Pulmonary artery endothelial cell (primary cell): ENCODE results near the gene CHN1. TPM values are rescaled to one million over a fixed set of nuclear protein-coding genes. Genes with fewer than 3 reads are reported as not detected.

ENCODE experiments used
- DNase-seq: peaks from one replicate; pipeline ENCODE4 v3.0.0-alpha.2; 2011; ENCODE audit warnings: low read depth, low spot score
- total RNA-seq: library from RNA; depleted of rRNA; stranded (reverse); fragments of >200 nt; gene quantifications from 2 replicates; pipeline ENCODE4 v1.2.3, GENCODE V29; 2014

Gene CHN1, protein sequence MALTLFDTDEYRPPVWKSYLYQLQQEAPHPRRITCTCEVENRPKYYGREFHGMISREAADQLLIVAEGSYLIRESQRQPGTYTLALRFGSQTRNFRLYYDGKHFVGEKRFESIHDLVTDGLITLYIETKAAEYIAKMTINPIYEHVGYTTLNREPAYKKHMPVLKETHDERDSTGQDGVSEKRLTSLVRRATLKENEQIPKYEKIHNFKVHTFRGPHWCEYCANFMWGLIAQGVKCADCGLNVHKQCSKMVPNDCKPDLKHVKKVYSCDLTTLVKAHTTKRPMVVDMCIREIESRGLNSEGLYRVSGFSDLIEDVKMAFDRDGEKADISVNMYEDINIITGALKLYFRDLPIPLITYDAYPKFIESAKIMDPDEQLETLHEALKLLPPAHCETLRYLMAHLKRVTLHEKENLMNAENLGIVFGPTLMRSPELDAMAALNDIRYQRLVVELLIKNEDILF
- total RNA-seq = 17.3 and 17.7 TPM in 2 replicates

DNA sequence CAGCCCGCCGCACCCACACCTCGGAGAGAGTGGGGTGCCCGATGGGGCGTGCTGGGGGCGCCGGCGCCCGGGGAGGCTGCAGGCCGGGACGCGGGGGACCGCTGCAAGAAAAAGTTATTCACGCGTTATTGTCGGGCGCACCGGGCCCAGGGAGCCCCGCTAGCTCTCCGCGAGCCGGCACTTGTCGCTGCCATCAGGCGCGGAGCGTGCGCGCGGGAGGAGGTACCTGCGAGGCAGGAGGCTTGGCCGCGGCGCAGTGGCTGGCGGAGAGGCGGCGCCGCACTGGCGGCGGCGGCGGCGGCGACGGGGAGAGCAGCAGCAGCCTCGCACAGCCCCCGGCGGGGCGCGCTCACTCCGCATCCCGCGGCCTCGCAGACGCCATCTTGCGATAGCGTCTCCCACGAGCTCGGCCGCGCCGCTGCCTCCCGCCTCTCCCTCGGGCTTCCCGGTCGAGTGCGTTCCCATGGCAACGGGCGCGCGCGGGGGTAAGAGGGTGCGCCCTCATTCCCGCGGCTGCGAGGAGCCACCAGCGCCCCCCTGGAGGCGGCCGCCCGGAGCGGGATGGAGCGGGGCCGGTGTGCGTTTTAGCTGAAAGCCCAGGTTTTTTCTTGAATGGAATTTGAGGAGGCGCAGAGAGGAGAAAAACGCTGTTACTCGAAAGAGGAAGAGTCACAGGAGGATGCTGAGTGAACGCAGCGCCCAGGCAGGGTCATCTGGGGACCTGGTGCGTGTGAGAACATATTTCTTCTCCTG is at the start of gene CHN1:
Gene CHN1 (minus strand): TSS at position 402 of the 753 bp plus-strand sequence. CDS start 469 bp downstream, outside the sequence.
- peak; percentile 37 for DNase-seq

GRCh38 chr2:175054340-175054739 is 49.2 kb upstream of the CHN1 start:
- DNase-seq = no peak

DNA sequence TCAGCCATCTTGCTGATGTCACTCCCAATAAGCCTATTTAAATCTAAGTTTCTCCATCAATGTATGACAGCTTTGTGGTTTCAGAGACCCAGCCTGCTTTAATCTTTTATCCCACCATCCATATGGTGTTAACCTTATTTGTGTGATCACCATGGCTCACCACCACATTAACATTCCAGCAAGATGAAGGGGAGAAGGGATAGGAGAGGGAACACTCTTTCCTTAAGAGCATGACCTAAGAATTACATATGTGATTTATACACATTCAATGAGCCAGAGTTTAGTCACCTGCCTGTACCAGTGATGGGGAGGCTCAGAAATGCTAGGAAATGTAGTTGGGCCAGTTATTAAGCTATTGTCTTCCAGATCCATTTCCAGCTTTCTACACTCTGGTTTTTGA is 44.5 kb upstream of the CHN1 start:
- no peak for DNase-seq

- DNase-seq = no peak
Observed at GRCh38 chr2:175048275-175048674, 43.1 kb upstream of the CHN1 start.

DNA sequence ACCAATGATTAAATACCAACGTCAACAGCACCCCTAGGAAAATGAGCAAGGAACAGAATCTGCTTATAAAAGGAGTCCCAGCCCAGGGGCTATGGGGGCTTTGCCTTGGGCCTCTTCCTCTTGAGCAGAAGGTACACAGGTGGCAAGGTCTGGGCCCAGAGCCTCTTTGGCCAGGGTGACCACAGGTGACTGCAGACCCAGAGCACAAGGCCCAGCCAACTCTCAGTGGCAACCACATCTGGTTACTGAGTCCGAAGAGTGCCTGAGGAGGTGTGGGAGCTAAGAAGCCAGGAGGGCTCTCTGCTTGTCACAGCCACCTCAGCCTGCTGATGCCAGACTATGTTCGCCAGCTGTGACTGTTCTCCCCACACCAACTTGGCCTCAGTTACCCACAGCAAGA is 34.3 kb upstream of the CHN1 start:
- DNase-seq = no peak

DNA sequence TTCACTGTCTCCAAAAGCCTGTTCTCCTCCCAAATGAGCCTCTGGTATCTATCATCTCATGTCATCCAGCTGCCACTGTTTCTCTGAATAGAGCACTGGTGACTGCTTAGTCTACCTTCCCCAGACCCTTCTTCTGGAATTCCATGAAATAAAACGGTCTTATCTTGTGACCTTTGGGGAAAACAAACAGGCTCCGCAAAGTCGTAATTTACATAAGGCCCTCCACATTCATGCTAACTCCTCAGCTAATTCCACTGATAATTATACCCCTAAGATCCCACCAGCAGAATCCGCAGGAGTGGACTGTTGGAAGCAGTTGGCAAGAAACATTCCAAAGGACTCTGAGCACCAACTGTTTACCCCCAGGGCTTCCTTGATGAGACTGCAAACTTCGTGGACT is 33.9 kb upstream of the CHN1 start:
- DNase-seq = no peak

GRCh38 chr2:175037941-175038340 is 32.8 kb upstream of the CHN1 start:
- no peak for DNase-seq

GRCh38 chr2:175036582-175037018 is 31.4 kb upstream of the CHN1 start:
- DNase-seq = no peak

DNA sequence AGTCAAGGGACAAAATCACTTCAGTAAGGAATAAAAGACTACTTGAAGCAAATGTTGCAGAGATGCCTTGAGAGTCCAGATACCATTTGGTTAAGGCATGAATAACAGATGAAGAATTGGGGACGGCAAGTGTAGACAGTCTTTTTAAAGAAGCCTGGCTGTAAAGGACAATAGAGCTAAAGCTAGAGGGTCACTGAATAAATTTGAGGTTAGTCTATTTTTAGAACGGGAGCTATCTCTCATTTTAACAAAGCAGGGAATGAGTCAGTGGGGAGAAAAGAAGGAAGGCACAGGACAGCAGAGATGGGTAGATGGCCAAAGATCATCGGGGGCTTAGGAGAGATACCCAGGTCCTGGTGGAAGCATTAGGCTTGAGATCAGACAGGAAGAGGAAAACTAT is 30.6 kb upstream of the CHN1 start:
- no peak for DNase-seq

DNA sequence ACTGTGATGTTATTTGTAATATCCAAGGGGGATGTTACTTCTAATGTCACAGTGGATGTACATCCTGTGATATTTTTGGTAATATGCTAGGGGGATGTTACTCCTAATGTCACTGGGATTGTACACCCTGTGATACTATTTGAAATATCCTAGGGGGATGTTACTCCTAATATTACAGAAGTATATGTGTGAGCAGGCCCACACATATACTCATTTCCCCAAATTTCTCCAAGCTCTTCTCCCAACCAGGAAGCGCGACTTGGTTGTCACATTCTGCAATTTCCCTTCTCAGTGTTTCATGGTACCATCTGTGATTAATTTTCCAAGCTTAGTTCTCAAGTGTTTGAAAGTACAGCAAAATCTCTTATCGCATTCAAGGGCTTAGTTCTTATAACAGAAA is 29.5 kb upstream of the CHN1 start:
- DNase-seq = no peak

- DNase-seq = no peak
Observed at GRCh38 chr2:175030380-175031271, 25.4 kb upstream of the CHN1 start.

DNA sequence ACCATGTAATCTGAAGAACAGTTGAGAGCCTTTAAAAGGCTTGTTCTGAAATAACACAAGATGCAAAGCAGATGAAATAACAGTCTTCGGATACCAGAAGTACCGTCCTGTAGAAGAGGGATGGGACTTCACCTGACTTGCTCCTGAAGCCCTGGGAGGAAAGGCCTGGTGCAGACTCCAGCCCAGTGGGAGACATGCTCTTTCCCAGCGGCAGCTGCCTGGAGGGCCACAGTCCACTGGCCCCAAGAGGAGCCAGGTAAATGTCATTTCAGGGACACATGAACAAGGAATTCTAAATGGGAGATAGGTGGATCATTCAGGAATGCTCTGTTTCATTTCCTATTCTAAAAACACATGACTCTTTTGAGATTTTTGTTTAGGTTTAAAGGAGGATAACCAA is 22.6 kb upstream of the CHN1 start:
- no peak for DNase-seq

- no peak for DNase-seq
Observed at GRCh38 chr2:175026385-175026784, 21.2 kb upstream of the CHN1 start.

- DNase-seq = no peak
Observed at GRCh38 chr2:175025946-175026345, 20.8 kb upstream of the CHN1 start.

DNA sequence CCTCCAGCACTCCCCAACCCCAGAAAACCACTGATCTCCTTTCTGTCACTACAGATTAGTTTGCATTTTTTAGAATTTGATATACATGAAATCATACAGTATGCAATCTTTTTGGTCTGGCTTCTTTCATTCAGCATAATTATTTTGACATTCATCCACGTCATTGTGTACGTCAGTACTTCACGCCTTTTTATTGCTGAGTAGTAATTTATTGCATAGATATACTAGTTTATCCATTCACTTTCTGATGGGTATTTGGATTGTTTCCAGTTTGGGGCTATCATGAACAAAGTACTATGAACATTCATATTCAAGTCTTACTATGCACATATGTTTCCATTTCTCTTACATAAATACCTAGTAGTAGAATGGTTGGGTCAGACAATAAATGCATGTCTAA is 20.1 kb upstream of the CHN1 start:
- no peak for DNase-seq

DNA sequence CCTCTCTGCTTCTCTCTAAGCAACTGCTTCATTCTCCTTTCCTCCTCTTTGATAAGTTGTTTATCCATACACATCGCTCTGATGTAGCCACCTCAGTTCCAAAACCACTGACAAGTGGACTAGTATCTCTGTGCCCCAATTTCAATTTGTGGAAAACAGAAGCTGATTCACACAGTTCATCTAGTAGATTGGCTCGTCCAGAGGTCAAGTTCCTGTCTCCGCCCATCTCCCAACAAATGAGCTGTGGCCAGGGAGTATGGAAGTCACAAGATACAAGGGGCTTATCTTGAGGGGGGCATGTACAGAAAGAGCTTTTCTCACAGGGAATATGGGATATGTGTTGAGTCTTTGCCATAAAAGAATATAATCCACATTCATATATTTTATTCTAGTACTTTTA is 17.7 kb upstream of the CHN1 start:
- DNase-seq = no peak

DNA sequence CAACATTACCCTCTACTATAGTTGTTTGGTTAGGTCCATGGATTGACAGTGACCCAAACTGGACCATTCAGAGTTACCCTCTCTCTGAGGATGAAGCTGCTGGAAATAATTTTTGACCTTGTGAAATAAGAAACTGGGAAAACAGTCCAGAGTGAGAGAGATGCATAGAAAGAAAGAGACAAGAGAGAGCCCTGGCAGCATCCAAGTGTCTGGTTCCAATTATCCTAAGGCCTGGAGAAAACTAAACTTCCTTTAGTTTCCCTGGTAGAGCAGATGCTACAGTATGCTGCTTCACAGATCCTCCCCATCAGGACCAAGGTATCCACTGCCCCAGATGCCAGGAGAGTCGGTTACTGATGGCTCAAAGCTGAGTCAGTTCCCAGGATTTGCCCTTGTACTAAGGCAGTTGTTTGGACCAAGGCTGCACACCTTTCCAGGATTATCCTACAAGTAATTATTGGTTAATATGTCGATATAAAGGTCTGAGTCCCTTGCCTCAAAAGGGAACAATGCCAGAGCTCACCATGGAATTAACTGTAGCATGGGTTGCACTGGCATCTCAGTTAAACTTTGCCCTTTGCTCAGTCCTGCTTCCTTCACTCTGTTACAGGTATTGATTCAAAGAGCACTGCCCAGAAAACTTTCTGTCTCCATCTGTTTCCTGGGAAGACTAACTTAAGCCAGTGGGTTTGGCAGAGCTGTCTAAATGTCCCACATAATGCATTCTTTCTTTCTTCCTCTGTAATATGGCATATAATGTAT is 14.6 kb upstream of the CHN1 start:
- DNase-seq = no peak

DNA sequence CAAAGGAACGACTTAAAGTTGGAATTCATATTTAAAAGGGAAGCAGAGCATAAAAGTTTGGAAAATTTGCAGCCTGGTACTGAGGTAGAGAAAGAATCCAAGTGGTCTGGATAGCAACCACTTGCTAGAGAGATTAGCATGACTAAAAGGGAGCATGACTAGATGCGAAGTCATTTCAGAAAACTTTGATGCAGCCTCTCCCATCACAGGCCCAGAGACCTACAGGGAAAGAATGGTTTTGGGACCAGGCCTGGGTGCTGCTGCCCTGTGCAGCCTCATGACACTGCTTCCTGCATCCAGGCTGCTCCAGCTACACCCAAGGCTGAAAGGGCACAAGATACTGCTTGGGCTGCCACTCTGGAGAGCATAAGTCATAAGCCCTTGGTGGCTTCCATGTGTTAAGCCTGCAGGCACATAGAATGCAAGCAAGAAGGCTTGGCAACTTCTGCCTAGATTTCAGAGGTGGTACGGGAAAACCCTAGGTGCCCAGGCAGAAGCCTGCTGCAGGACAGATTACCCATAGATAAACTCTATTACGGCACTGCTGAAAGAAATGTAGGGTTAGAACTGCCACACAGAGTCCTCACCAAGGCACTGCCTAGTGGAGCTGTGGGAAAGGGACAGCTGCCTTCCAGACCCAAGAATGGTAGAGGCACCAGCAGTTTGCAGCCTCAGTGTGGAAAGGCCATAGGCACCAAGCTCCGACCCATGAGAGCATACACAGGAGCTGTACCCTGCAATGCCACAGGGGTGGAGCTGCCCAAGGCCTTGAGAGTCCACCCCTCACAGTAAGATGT is 12.6 kb upstream of the CHN1 start:
- no peak for DNase-seq

DNA sequence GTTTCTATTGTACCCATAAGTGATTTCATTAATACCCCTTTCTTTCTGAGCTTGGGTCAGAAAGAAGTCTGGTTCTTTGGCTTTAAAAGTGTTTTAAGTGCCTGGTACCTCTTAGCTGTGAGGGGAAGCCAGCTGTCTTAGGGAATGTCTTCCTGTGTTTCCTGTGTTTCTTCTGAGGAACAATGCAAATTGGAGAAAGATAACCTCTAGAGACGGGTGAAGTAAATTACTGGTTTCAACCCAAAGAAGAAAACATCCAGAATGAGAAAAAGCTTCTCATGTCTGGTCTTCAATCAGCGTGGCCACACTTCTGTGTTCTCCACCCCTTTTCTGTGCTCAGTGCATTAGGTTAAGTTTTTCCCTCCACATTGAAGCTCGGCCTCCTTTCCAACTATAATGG is 10.2 kb upstream of the CHN1 start:
- peak; percentile 64 for DNase-seq

DNA sequence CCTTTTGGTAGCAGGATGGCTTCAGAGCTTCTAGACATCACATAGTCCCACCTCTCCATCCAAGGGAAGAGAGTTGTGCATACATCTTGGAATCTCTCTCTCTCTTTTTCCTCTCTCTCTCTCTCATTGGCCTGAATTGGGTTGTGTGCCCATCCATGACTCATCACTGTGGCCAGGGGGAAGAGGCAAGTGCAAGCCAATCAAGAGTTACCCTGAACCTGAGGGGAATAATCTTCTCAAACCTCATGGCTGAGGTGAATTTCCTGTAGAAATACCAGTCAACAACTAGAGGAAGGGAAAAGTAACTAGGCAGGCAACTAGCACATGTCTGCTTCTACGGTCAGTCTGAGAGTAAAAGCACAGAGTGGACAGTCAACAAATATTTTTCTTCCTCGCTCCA is 7.3 kb upstream of the CHN1 start:
- no peak for DNase-seq
